NB4 (cell line): ENCODE results near the gene IQGAP2.

Source experiments
- CTCF ChIP-seq: IDR thresholded peaks from one replicate; pipeline ENCODE4 v1.5.1; 2012; ENCODE audit warnings: low read depth, low read length
- MYC ChIP-seq: IDR thresholded peaks from 2 replicates; pipeline ENCODE4 v1.6.1; 2011; ENCODE audit warnings: low read depth, low read length

GRCh38 chr5:76677849-76678472 lies 274.9 kb downstream of the IQGAP2 start:
- TF ChIP-seq CTCF, result no peak
- TF ChIP-seq MYC, result no peak
